Hepatocyte (in vitro differentiated cells): ENCODE results near the gene CCDC191. TPM values are rescaled to one million over a fixed set of nuclear protein-coding genes. Genes with fewer than 3 reads are reported as not detected.
A peak's percentile ranks its signal among the peaks of the same experiment; 100 is the strongest.

Experiments
- DNase-seq: peaks from one replicate; pipeline ENCODE4 v3.0.0-alpha.2; 2016; ENCODE audit warnings: low spot score
- H2AFZ ChIP-seq: fragments of 200-600 bp; sonication (generic); 2 replicates; pipeline ENCODE4 v1.6.0; 2016; ENCODE audit warnings: antibody characterized with exemption, mild to moderate bottlenecking
- H3K27ac ChIP-seq: fragments of 200-600 bp; sonication (generic); 2 replicates; pipeline ENCODE4 v1.5.1; 2016; ENCODE audit warnings: mild to moderate bottlenecking
- H3K27me3 ChIP-seq: fragments of 200-600 bp; sonication (generic); 2 replicates; pipeline ENCODE4 v1.6.1; 2016
- H3K36me3 ChIP-seq: fragments of 200-600 bp; sonication (generic); replicated peaks from 2 replicates; pipeline ENCODE4 v1.5.1; 2016; ENCODE audit warnings: low read depth; ENCODE audit not compliant: insufficient read depth
- H3K4me1 ChIP-seq: fragments of 200-600 bp; sonication (generic); 2 replicates; pipeline ENCODE4 v1.5.1; 2016; ENCODE audit warnings: mild to moderate bottlenecking, moderate library complexity; ENCODE audit not compliant: insufficient read depth
- H3K4me2 ChIP-seq: fragments of 200-600 bp; sonication (generic); 2 replicates; pipeline ENCODE4 v1.6.0; 2016
- H3K4me3 ChIP-seq: fragments of 200-600 bp; sonication (generic); 2 replicates; pipeline ENCODE4 v1.5.1; 2016; ENCODE audit warnings: mild to moderate bottlenecking
- H3K79me2 ChIP-seq: fragments of 200-600 bp; sonication (generic); 2 replicates; pipeline ENCODE4 v1.6.0; 2017; ENCODE audit warnings: mild to moderate bottlenecking
- H3K9me2 ChIP-seq: fragments of 200-600 bp; sonication (generic); replicated peaks from 2 replicates; pipeline ENCODE4 v1.6.0; 2017; ENCODE audit warnings: mild to moderate bottlenecking; ENCODE audit not compliant: insufficient read depth
- H3K9me3 ChIP-seq: fragments of 200-600 bp; sonication (generic); 2 replicates; pipeline ENCODE4 v1.5.1; 2016; ENCODE audit warnings: low read depth, mild to moderate bottlenecking
- H4K20me1 ChIP-seq: fragments of 200-600 bp; sonication (generic); 2 replicates; pipeline ENCODE4 v1.6.0; 2016; ENCODE audit warnings: mild to moderate bottlenecking; ENCODE audit not compliant: insufficient read depth, poor library complexity, severe bottlenecking
- EZH2 ChIP-seq: fragments of 200-600 bp; sonication (generic); IDR thresholded peaks from 2 replicates; pipeline ENCODE4 v1.6.1; 2016; ENCODE audit warnings: antibody characterized with exemption, mild to moderate bottlenecking, borderline replicate concordance
- EZH2phosphoT487 ChIP-seq: fragments of 200-600 bp; sonication (generic); IDR thresholded peaks from one replicate; pipeline ENCODE4 v1.6.1; 2018; ENCODE audit warnings: antibody characterized with exemption, mild to moderate bottlenecking, low read depth, moderate library complexity; ENCODE audit not compliant: unreplicated experiment, severe bottlenecking
- WGBS: methylation state at CpG from one replicate; pipeline ENCODE4 v1.1.6; 2016; ENCODE audit warnings: low lambda C conversion rate; ENCODE audit errors: missing lambda C conversion rate; 5-methylcytosine and 5-hydroxymethylcytosine counted together
- polyA plus RNA-seq: library from polyadenylated mRNA; unstranded; fragments of >200 nt; fragmentation: Nextera tagmentation; extraction: Ambion mirVana; gene quantifications from 2 replicates; pipeline ENCODE4 v1.2.1, GENCODE V29; 2016
- total RNA-seq: library from RNA; depleted of rRNA; stranded (reverse); fragments of >200 nt; gene quantifications from 2 replicates; pipeline ENCODE4 v1.2.3, GENCODE V29; 2014
- TF ChIP-seq, protein P1 (sequence below): fragments of 200-600 bp; sonication (generic); IDR thresholded peaks from 2 replicates; pipeline ENCODE4 v1.5.1; 2016; ENCODE audit warnings: antibody characterized with exemption, mild to moderate bottlenecking; ENCODE audit not compliant: poor library complexity

CCDC191 gene
- total and polyA plus RNA-seq, 2 experiments from 2014 or later, result 1.1 to 3.5 TPM

GRCh38 chr3:113953677-113954076 is 102.6 kb downstream of the CCDC191 start:
- H3K9me3 ChIP-seq, result no peaks in the 10 kb centered on the region
- DNase-seq, result no peak
- no peak overlapping the region for H3K4me2 ChIP-seq
- TF ChIP-seq, protein P1, sequence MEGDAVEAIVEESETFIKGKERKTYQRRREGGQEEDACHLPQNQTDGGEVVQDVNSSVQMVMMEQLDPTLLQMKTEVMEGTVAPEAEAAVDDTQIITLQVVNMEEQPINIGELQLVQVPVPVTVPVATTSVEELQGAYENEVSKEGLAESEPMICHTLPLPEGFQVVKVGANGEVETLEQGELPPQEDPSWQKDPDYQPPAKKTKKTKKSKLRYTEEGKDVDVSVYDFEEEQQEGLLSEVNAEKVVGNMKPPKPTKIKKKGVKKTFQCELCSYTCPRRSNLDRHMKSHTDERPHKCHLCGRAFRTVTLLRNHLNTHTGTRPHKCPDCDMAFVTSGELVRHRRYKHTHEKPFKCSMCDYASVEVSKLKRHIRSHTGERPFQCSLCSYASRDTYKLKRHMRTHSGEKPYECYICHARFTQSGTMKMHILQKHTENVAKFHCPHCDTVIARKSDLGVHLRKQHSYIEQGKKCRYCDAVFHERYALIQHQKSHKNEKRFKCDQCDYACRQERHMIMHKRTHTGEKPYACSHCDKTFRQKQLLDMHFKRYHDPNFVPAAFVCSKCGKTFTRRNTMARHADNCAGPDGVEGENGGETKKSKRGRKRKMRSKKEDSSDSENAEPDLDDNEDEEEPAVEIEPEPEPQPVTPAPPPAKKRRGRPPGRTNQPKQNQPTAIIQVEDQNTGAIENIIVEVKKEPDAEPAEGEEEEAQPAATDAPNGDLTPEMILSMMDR, result no peak
- TF ChIP-seq EZH2, result no peak
- H3K36me3 ChIP-seq, result no peaks in the 10 kb centered on the region
- H2AFZ ChIP-seq, result no peak overlapping the region
- no peak overlapping the region for H3K27ac ChIP-seq
- WGBS, result 94% methylated on average over 7 of the region's 7 CpGs
- no peaks in the 10 kb centered on the region for H3K79me2 ChIP-seq
- no peaks in the 10 kb centered on the region for H3K27me3 ChIP-seq
- no peaks in the 10 kb centered on the region for H3K9me2 ChIP-seq
- H4K20me1 ChIP-seq, result no peaks in the 10 kb centered on the region
- no peak overlapping the region for H3K4me3 ChIP-seq
- H3K4me1 ChIP-seq, result no peaks in the 10 kb centered on the region

DNA sequence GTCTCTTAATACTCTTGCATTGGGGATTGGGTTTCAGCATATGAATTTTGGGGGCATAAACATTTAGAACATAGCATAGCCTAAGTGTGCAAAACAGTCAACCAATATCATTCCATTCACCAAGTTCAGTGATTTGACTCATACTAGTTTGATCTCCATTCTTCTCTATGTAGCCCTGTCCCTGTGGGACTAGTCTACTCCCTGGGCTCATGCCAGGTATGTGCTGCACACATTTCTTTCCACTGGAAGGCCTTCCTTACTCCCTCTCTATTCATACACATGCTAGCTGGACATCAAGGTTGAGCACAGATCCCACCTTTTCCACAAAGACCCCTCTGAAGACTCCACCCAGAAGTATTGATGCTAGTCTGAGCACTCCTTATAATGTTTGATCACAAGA is 103.4 kb downstream of the CCDC191 start:
- H3K36me3 ChIP-seq, result no peaks in the 10 kb centered on the region
- no peaks in the 10 kb centered on the region for H3K9me3 ChIP-seq
- TF ChIP-seq, protein P1, result no peak
- TF ChIP-seq EZH2, result no peak
- TF ChIP-seq EZH2phosphoT487, result no peak
- H3K4me1 ChIP-seq, result no peaks in the 10 kb centered on the region
- no peak overlapping the region for H3K4me2 ChIP-seq
- DNase-seq, result no peak
- no peaks in the 10 kb centered on the region for H3K9me2 ChIP-seq
- H3K27ac ChIP-seq, result no peak overlapping the region
- peaks cover 3% of the 10 kb centered on the region for H3K27me3 ChIP-seq
- no peaks in the 10 kb centered on the region for H4K20me1 ChIP-seq
- H3K79me2 ChIP-seq, result no peaks in the 10 kb centered on the region
- H2AFZ ChIP-seq, result no peak overlapping the region
- H3K4me3 ChIP-seq, result no peak overlapping the region

DNA sequence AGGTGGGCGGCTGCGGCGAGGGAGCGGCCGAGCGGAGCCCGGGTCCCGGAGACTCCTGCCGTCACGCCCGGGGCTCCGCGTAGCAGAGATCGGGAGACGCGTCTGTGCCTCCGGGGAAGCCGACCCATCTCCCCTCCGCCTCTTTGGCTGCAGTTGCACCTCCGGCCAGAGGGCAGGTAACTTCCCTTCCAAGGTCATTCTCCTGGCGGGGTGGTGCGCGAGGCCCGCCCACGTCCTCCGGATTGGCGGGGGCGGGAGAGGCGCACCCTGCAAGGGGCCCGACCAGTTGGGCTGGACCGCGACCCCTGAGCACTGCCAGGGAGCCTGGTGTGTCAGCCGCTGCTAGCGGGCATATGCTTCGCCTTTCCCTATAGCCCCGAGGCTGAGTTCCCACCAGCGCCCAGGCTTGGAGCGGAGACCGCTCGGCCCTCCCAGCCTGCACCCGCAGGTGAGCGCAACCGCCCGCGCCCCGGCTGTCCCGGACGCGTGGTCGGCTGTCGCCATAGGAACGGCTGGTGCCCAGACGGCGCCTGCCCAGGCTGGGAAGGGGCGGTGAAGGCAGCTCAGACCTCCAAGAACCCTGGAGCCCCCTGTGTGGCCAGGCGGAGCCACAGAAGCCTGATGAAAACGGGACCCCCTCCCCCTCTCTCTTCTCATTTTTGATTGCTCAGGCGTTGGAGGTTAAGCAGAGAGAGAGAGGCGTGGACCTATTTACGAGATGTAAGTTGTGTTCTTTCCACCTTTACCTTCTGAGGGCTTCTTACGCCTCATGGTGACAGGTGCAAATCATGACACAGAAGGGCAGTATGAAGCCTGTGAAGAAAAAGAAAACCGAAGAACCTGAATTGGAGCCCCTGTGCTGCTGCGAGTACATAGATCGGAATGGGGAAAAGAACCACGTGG is 108.1 kb downstream of the CCDC191 start:
- 4% methylated on average over 46 of the region's 65 CpGs for WGBS
- no peaks in the 10 kb centered on the region for H4K20me1 ChIP-seq
- H3K4me1 ChIP-seq, result no peaks in the 10 kb centered on the region
- H3K9me3 ChIP-seq, result no peaks in the 10 kb centered on the region
- H3K79me2 ChIP-seq, result no peaks in the 10 kb centered on the region
- H3K27me3 ChIP-seq, result peaks cover 3% of the 10 kb centered on the region
- H3K27ac ChIP-seq, result peak overlapping the region; percentile 60
- H3K36me3 ChIP-seq, result no peaks in the 10 kb centered on the region
- TF ChIP-seq, protein P1, result no peak
- TF ChIP-seq EZH2phosphoT487 (no peak), EZH2 (no peak)
- H2AFZ ChIP-seq, result peak overlapping the region; percentile 90
- H3K4me3 ChIP-seq, result peak overlapping the region; percentile 79
- DNase-seq, result peak; percentile 63
- H3K9me2 ChIP-seq, result no peaks in the 10 kb centered on the region
- peak overlapping the region; percentile 99 for H3K4me2 ChIP-seq
